GM12801 (cell line): ENCODE data around the gene PAX5.

ENCODE experiments used
- TF ChIP-seq, protein P1 (sequence below): IDR thresholded peaks from one replicate; pipeline ENCODE4 v1.5.1; 2011; ENCODE audit warnings: control low read depth; ENCODE audit not compliant: insufficient read length; ENCODE audit errors: extremely low read depth

PAX5 gene

DNA sequence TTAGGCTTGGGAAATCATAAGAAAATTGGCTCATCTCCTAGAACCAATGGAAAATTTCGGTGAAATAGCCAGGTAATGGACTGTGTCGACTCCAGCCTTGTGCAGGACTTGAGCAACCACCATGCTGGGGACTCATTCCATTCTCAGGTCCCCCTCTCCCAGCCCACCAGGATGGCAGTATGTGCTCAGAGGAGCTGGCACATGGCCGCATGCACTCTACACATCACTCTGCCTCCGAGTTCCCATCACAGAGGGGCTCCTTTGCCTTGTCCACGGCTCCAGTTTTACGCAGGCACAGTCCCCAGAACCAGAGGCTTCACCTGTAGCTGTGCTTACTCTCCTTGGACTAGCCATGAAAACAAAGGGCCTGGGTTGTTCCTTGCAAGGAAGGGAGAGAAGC lies 149.3 kb downstream of the PAX5 start:
- TF ChIP-seq, protein P1, sequence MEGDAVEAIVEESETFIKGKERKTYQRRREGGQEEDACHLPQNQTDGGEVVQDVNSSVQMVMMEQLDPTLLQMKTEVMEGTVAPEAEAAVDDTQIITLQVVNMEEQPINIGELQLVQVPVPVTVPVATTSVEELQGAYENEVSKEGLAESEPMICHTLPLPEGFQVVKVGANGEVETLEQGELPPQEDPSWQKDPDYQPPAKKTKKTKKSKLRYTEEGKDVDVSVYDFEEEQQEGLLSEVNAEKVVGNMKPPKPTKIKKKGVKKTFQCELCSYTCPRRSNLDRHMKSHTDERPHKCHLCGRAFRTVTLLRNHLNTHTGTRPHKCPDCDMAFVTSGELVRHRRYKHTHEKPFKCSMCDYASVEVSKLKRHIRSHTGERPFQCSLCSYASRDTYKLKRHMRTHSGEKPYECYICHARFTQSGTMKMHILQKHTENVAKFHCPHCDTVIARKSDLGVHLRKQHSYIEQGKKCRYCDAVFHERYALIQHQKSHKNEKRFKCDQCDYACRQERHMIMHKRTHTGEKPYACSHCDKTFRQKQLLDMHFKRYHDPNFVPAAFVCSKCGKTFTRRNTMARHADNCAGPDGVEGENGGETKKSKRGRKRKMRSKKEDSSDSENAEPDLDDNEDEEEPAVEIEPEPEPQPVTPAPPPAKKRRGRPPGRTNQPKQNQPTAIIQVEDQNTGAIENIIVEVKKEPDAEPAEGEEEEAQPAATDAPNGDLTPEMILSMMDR, result no peak

DNA sequence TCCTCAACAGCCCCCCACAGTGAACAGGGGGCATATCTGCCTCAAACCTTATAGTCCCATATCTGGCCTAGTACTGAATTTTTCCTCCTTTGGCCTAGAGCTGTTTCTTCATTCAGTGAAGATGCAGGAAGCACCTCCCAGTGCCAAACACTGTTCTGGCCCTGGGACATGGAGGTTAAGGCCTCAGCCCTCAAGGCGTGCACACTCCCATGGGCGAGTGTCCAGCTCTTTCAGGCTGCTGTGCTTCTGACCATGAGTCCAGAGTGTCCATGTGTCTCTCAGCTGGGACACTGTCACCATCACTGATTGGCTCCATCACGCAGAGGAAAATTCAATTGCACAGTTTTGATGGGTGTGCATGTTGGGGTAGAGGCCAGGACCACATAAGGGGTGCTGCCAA lies 151.5 kb downstream of the PAX5 start:
- TF ChIP-seq, protein P1, result no peak

DNA sequence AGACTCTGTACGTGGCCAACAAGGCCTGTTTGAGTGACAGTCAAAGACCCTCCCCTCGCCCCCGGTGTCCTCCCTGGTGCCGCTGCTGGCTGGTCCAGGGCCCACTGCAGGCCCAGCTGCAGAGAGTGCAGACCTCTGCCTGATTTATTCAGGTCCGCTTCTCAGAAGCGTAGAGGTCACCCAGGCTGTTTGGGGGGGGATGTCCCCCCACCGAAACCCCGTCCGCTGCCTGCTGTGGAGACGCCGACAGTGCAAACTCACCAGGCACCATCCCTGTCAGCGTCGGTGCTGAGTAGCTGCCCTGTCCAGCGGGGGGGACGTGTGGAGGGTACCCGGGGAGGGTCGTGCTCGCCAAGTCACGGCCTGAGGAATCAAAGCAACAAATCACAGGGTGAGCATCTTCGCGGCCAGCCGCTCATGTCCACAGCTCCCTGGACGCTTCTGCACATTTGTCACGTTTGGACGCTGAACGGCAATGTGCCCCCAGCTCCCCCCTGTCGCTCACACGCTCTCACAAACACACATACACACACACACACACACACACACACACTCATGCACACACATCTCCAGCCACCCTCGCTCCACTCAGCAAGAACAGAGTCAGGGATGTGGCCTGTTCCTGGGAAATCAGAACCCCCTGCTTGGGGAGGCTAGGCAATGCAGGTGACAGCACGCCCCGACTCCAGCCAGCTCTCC lies 152.2 kb downstream of the PAX5 start:
- TF ChIP-seq, protein P1, result no peak

GRCh38 chr9:36881316-36881715 lies 152.8 kb downstream of the PAX5 start:
- TF ChIP-seq, protein P1, result no peak

DNA sequence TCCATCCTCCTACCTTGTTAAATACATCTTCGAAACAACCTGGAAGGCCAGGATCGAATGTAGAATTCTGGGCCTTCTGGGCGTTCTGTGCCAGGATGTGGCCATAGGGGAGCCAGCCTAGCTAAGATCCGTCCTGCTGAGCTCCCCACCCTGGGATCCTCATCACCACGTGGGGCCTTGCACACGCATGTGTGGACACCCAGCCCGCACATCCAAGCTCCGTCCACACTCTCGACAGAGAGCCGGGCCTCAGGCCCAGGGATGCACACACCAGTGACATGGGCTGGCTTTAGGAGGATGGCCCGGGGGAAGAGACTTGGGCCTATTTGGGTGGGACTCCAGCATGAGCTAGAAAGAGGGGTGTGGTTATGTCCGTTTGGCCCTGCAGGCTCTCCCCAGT lies 154.0 kb downstream of the PAX5 start:
- TF ChIP-seq, protein P1, result no peak

- TF ChIP-seq, protein P1, result no peak
Measured at GRCh38 chr9:36878986-36879982, 154.8 kb downstream of the PAX5 start.

DNA sequence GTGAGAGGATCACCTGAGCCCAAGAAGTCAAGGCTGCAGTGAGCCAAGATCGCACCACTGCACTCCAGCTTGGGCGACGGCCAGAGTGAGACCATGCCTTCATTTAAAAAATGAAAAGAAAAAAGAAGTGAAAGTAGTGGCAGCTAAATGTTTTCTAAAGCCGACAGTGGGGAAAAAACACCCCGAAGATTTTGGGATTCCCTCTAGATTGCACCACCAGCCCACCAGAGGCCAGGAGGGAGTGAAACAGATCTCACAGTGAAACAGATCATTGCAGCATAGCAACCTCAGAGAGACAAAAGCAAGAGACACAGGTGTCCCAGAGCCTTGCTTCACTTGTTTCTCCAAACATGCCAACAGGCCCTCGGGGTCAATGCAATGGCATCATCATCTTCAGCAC lies 156.8 kb downstream of the PAX5 start:
- TF ChIP-seq, protein P1, result no peak
